ENCODE measurements around the gene C20orf96. TPM values are rescaled to one million over a fixed set of nuclear protein-coding genes. Genes with fewer than 3 reads are reported as not detected.

C20orf96 gene
- total and polyA plus RNA-seq, 9 donors, result 6.6 to 17.5 (median 11.7) TPM

- no peaks in the 10 kb centered on the region for H3K27me3 ChIP-seq
- no peak for TF ChIP-seq CTCF (IDR thresholded peaks at IDR 0.05)
- TF ChIP-seq EP300 (IDR thresholded peaks at IDR 0.05), result no peak
- no peak for TF ChIP-seq POLR2A (IDR thresholded peaks at IDR 0.05)
- no peak overlapping the region for H3K4me3 ChIP-seq
- intact Hi-C loops (cut with DNase I), result no loop called here
- no peaks in the 10 kb centered on the region for H3K9me3 ChIP-seq
- whole genome bisulfite sequencing, 3 donors, result 84 to 87% (median 86%) methylated on average over 5 of the region's 5 CpGs
- H3K4me1 ChIP-seq (ENCODE audit: insufficient read depth), result no peaks in the 10 kb centered on the region
- no peaks in the 10 kb centered on the region for H3K36me3 ChIP-seq
- H3K27ac ChIP-seq, result no peak overlapping the region
- DNase-seq, result no peak
Measured at GRCh38 chr20:270517-270916, 20.0 kb downstream of the C20orf96 start.

DNA sequence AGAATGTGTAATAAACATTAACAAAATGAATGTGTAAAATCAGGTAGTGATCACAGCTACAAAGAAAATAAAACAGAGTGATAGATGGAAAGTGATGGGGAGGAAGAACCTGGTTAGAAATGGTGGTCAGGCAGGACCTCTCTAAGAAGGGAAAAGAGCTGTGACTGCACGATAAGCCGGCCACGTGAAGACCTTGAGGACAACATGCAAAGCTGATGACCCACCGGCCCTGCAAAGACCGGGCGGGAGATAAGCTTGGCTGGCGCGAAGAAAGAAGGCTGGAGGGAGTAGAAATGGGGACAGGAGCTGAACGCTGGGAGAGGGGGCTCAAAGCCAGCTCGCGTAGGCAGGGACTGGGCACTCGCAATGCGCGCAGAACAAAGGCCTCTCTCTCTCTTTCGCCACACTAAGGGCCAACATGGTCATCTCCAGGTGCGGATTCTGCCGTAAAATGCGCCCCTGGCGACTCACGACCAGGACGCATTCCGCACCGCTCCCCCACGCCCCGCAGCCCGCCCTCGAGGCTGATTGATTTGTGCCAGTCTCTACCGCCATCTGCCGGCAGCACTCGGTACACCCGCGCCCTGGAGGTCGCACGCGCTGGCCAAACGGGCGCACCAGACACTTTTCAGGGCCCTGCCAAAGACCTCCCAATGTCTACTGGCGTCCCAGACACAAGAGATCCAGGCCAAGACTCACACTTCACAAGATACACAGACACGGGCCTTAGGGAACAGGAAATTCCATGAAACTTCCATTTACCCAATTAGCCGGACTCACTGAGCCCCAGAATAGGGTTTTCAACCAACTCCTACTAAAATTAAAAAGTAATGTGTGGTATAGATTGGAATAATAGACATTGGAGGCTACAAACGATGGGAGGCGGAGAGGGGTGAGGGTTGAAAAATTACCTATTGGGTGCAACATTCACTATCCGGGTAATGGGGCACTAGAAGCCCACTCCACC, 23.7 kb downstream of the C20orf96 start:
- WGBS, 3 donors, result 6 to 8% (median 7%) methylated on average over 43 of the region's 43 CpGs
- DNase-seq, result peak; percentile 81 to 92 (median 88)
- Histone ChIP-seq H3K9me3 (no peaks in the 10 kb centered on the region), H3K27ac (no peak overlapping the region), H3K4me1 (ENCODE audit: insufficient read depth) (no peaks in the 10 kb centered on the region), H3K27me3 (no peaks in the 10 kb centered on the region), H3K36me3 (no peaks in the 10 kb centered on the region), H3K4me3 (peak overlapping the region; percentile 37)
- no peak for TF ChIP-seq POLR2A (IDR thresholded peaks at IDR 0.05)
- peak; percentile 83 to 88 (median 84) for TF ChIP-seq CTCF (IDR thresholded peaks at IDR 0.05)
- intact Hi-C loops (cut with DNase I), result loop anchor here in 1 of 4 donors (10.0 kb wide), 1 partner anchor 68 kb away; no protein-coding TSS in a partner anchor

- 79 to 81% (median 80%) methylated on average over 13 of the region's 13 CpGs for WGBS, 3 donors
- no peaks in the 10 kb centered on the region for H3K9me3 ChIP-seq
- TF ChIP-seq CTCF (IDR thresholded peaks at IDR 0.05), result no peak
- no peak for TF ChIP-seq POLR2A (IDR thresholded peaks at IDR 0.05)
- TF ChIP-seq EP300 (IDR thresholded peaks at IDR 0.05), result no peak
- DNase-seq, result no peak
- no peaks in the 10 kb centered on the region for H3K27me3 ChIP-seq
- H3K4me1 ChIP-seq (ENCODE audit: insufficient read depth), result no peaks in the 10 kb centered on the region
- H3K27ac ChIP-seq, result no peak overlapping the region
- intact Hi-C loops (cut with DNase I), result loop anchor here in 1 of 4 donors (10.0 kb wide), 1 partner anchor 71 kb away; no protein-coding TSS in a partner anchor
- no peaks in the 10 kb centered on the region for H3K36me3 ChIP-seq
- no peak overlapping the region for H3K4me3 ChIP-seq
Measured at GRCh38 chr20:263701-264100, 26.8 kb downstream of the C20orf96 start.

GRCh38 chr20:259981-260380, 30.6 kb downstream of the C20orf96 start:
- H3K27ac ChIP-seq, result no peak overlapping the region
- no peaks in the 10 kb centered on the region for H3K4me1 ChIP-seq (ENCODE audit: insufficient read depth)
- no peaks in the 10 kb centered on the region for H3K27me3 ChIP-seq
- no peaks in the 10 kb centered on the region for H3K9me3 ChIP-seq
- no peak overlapping the region for H3K4me3 ChIP-seq
- TF ChIP-seq POLR2A (IDR thresholded peaks at IDR 0.05), result no peak
- no peak for TF ChIP-seq EP300 (IDR thresholded peaks at IDR 0.05)
- TF ChIP-seq CTCF (IDR thresholded peaks at IDR 0.05), result no peak
- DNase-seq, result no peak
- H3K36me3 ChIP-seq, result no peaks in the 10 kb centered on the region
- intact Hi-C loops (cut with DNase I), result loop anchor here in 1 of 4 donors (10.0 kb wide), 1 partner anchor 75 kb away; no protein-coding TSS in a partner anchor
- 55 to 71% (median 63%) methylated on average over 2 of the region's 2 CpGs for WGBS, 3 donors

All from ovary (tissue), 9 donors.